GM19351 (cell line): Measurements from ENCODE around the gene HOXA1.

Experiments
- ATAC-seq: cut with Tn5 transposase; IDR thresholded peaks from one replicate; pipeline ENCODE4 v1.9.1; 2021; ENCODE audit warnings: mild to moderate bottlenecking, moderate library complexity; ENCODE audit not compliant: unreplicated experiment

Gene HOXA1

GRCh38 chr7:27095897-27096767 is at the start of gene HOXA1:
TSS of gene HOXA1 (minus strand) at chr7:27096000. CDS start at chr7:27095912, 88 bp downstream.
- ATAC-seq, result peak; percentile 89

- no peak for ATAC-seq
These were observed 49.5 kb upstream of the HOXA1 start for GRCh38 chr7:27145165-27145913.

- ATAC-seq, result no peak
These were observed 49.0 kb upstream of the HOXA1 start for GRCh38 chr7:27144781-27145164.

GRCh38 chr7:27143950-27144780 is 48.4 kb upstream of the HOXA1 start:
- no peak for ATAC-seq

GRCh38 chr7:27143023-27143949 is 47.5 kb upstream of the HOXA1 start, which contains the start of gene HOXA5:
TSS of gene HOXA5 (minus strand) at chr7:27143681. CDS start at chr7:27143607, 74 bp downstream.
- no peak for ATAC-seq

GRCh38 chr7:27142580-27143022 is 46.8 kb upstream of the HOXA1 start:
- no peak for ATAC-seq

- no peak for ATAC-seq
These were observed 46.3 kb upstream of the HOXA1 start for GRCh38 chr7:27141923-27142579.

GRCh38 chr7:27141137-27141922 is 45.5 kb upstream of the HOXA1 start:
- ATAC-seq, result no peak

- no peak for ATAC-seq
These were observed 44.5 kb upstream of the HOXA1 start for GRCh38 chr7:27140126-27140857.

- ATAC-seq, result no peak
These were observed 43.7 kb upstream of the HOXA1 start for GRCh38 chr7:27139334-27140125.

GRCh38 chr7:27138985-27139333 is 43.2 kb upstream of the HOXA1 start:
- ATAC-seq, result no peak

GRCh38 chr7:27138472-27138871 is 42.7 kb upstream of the HOXA1 start:
- ATAC-seq, result no peak

GRCh38 chr7:27137640-27138315 is 42.0 kb upstream of the HOXA1 start:
- no peak for ATAC-seq

- ATAC-seq, result no peak
These were observed 38.6 kb upstream of the HOXA1 start for GRCh38 chr7:27134392-27134791.

GRCh38 chr7:27133409-27134231 is 37.8 kb upstream of the HOXA1 start:
- ATAC-seq, result no peak

- ATAC-seq, result no peak
These were observed 37.2 kb upstream of the HOXA1 start for GRCh38 chr7:27132978-27133377.
